MG63 (cell line): Measurements from ENCODE around the gene NUDCD2. TPM values are rescaled to one million over a fixed set of nuclear protein-coding genes. Genes with fewer than 3 reads are reported as not detected.

Experiments used
- DNase-seq: peaks from one replicate; pipeline ENCODE4 v3.0.0-alpha.2; 2020
- H3K27me3 ChIP-seq: fragments of 250-450 bp; sonication (Bioruptor Pico); 2 replicates; pipeline ENCODE4 v1.5.1; 2020; ENCODE audit warnings: mild to moderate bottlenecking, moderate library complexity
- H3K36me3 ChIP-seq: fragments of 250-450 bp; sonication (Bioruptor Pico); 2 replicates; pipeline ENCODE4 v1.5.1; 2020; ENCODE audit warnings: mild to moderate bottlenecking, moderate library complexity
- H3K4me3 ChIP-seq: fragments of 250-450 bp; sonication (Bioruptor Pico); 2 replicates; pipeline ENCODE4 v1.5.1; 2020; ENCODE audit warnings: mild to moderate bottlenecking, moderate library complexity
- H3K9me3 ChIP-seq: fragments of 250-450 bp; sonication (Bioruptor Pico); 2 replicates; pipeline ENCODE4 v1.5.1; 2020; ENCODE audit warnings: mild to moderate bottlenecking, moderate library complexity
- total RNA-seq: library from RNA; depleted of rRNA; stranded (reverse); fragments of >200 nt; shearing (Covaris generic); gene quantifications from 2 replicates; pipeline ENCODE4 v1.2.3, GENCODE V29; 2014; ENCODE audit warnings: low replicate concordance; rRNA removed

Gene NUDCD2
- 16.4 and 62.7 TPM in 2 replicates for total RNA-seq

GRCh38 chr5:163459819-163460561 lies at the start of gene NUDCD2:
NUDCD2 (minus strand) TSS chr5:163460102; CDS start chr5:163460050, 52 bp downstream.
- Histone ChIP-seq H3K27me3 (no peaks in the 10 kb centered on the region), H3K36me3 (peaks cover 51% of the 10 kb centered on the region), H3K9me3 (no peaks in the 10 kb centered on the region), H3K4me3 (peak within 1 kb of the TSS; percentile 95)
- DNase-seq: peak; percentile 99

- Histone ChIP-seq H3K9me3 (no peaks in the 10 kb centered on the region), H3K4me3 (peak overlapping the region; percentile 8), H3K27me3 (no peaks in the 10 kb centered on the region), H3K36me3 (peaks cover 26% of the 10 kb centered on the region)
- no peak for DNase-seq
These were observed 49.5 kb upstream of the NUDCD2 start for GRCh38 chr5:163509291-163509951.

- peaks cover 20% of the 10 kb centered on the region for H3K36me3 ChIP-seq
- DNase-seq: no peak
- H3K4me3 ChIP-seq: peak overlapping the region; percentile 8
- H3K27me3 ChIP-seq: no peaks in the 10 kb centered on the region
- no peaks in the 10 kb centered on the region for H3K9me3 ChIP-seq
These were observed 48.9 kb upstream of the NUDCD2 start for GRCh38 chr5:163508753-163509152.

- peak overlapping the region; percentile 81 for H3K4me3 ChIP-seq
- no peaks in the 10 kb centered on the region for H3K27me3 ChIP-seq
- no peak for DNase-seq
- H3K36me3 ChIP-seq: no peaks in the 10 kb centered on the region; the same call in 1 of the 2 replicates
- H3K9me3 ChIP-seq: no peaks in the 10 kb centered on the region
These were observed 46.8 kb upstream of the NUDCD2 start for GRCh38 chr5:163506726-163507125.

- H3K27me3 ChIP-seq: no peaks in the 10 kb centered on the region
- no peak for DNase-seq
- peak overlapping the region; percentile 81 for H3K4me3 ChIP-seq
- no peaks in the 10 kb centered on the region for H3K9me3 ChIP-seq
- H3K36me3 ChIP-seq: no peaks in the 10 kb centered on the region; the same call in 1 of the 2 replicates
These were observed 46.2 kb upstream of the NUDCD2 start for GRCh38 chr5:163506095-163506457.

GRCh38 chr5:163505368-163506094 lies 45.6 kb upstream of the NUDCD2 start, which contains the start of gene MAT2B:
MAT2B (plus strand) TSS chr5:163505619; CDS start chr5:163505687, 68 bp downstream.
- Histone ChIP-seq H3K36me3 (no peaks in the 10 kb centered on the region; the same call in 1 of the 2 replicates), H3K4me3 (peak within 1 kb of the TSS; percentile 81), H3K27me3 (no peaks in the 10 kb centered on the region), H3K9me3 (no peaks in the 10 kb centered on the region)
- DNase-seq: peak; percentile 98

- Histone ChIP-seq H3K27me3 (no peaks in the 10 kb centered on the region), H3K9me3 (no peaks in the 10 kb centered on the region), H3K4me3 (peak overlapping the region; percentile 81), H3K36me3 (no peaks in the 10 kb centered on the region; the same call in 1 of the 2 replicates)
- no peak for DNase-seq
These were observed 45.1 kb upstream of the NUDCD2 start for GRCh38 chr5:163505049-163505367.

- H3K27me3 ChIP-seq: no peaks in the 10 kb centered on the region
- peak; percentile 81 for DNase-seq
- H3K36me3 ChIP-seq: no peaks in the 10 kb centered on the region
- H3K9me3 ChIP-seq: no peaks in the 10 kb centered on the region
- H3K4me3 ChIP-seq: peak overlapping the region; percentile 81
These were observed 44.4 kb upstream of the NUDCD2 start for GRCh38 chr5:163504079-163504931.

GRCh38 chr5:163503106-163504078 lies 43.5 kb upstream of the NUDCD2 start:
- peak; percentile 81 for DNase-seq

GRCh38 chr5:163502521-163502920 lies 42.6 kb upstream of the NUDCD2 start:
- H3K9me3 ChIP-seq: no peaks in the 10 kb centered on the region
- DNase-seq: no peak
- no peaks in the 10 kb centered on the region for H3K27me3 ChIP-seq
- H3K4me3 ChIP-seq: peak overlapping the region; percentile 81
- H3K36me3 ChIP-seq: no peaks in the 10 kb centered on the region

More at GRCh38 chr5:163503106-163504078, 43.5 kb upstream of the NUDCD2 start:
- H3K4me3 ChIP-seq: peak overlapping the region; percentile 81
- no peaks in the 10 kb centered on the region for H3K9me3 ChIP-seq
- H3K36me3 ChIP-seq: no peaks in the 10 kb centered on the region
- H3K27me3 ChIP-seq: no peaks in the 10 kb centered on the region

GRCh38 chr5:163498886-163499285 lies 39.0 kb upstream of the NUDCD2 start:
- no peaks in the 10 kb centered on the region for H3K27me3 ChIP-seq
- DNase-seq: no peak
- H3K36me3 ChIP-seq: no peaks in the 10 kb centered on the region
- no peaks in the 10 kb centered on the region for H3K9me3 ChIP-seq
- no peak overlapping the region for H3K4me3 ChIP-seq

- no peak for DNase-seq
- H3K4me3 ChIP-seq: no peak overlapping the region
- H3K36me3 ChIP-seq: peaks cover 10% of the 10 kb centered on the region
- no peaks in the 10 kb centered on the region for H3K9me3 ChIP-seq
- H3K27me3 ChIP-seq: no peaks in the 10 kb centered on the region
These were observed 37.4 kb upstream of the NUDCD2 start for GRCh38 chr5:163497315-163497714.

- Histone ChIP-seq H3K36me3 (peaks cover 20% of the 10 kb centered on the region), H3K27me3 (no peaks in the 10 kb centered on the region), H3K9me3 (no peaks in the 10 kb centered on the region), H3K4me3 (no peak overlapping the region)
- DNase-seq: no peak
These were observed 36.4 kb upstream of the NUDCD2 start for GRCh38 chr5:163496286-163496685.

- Histone ChIP-seq H3K4me3 (no peak overlapping the region), H3K36me3 (peaks cover 61% of the 10 kb centered on the region), H3K9me3 (no peaks in the 10 kb centered on the region), H3K27me3 (no peaks in the 10 kb centered on the region)
- no peak for DNase-seq
These were observed 29.8 kb upstream of the NUDCD2 start for GRCh38 chr5:163489745-163490075.

- H3K27me3 ChIP-seq: no peaks in the 10 kb centered on the region
- peaks cover 65% of the 10 kb centered on the region for H3K36me3 ChIP-seq
- H3K9me3 ChIP-seq: no peaks in the 10 kb centered on the region
- DNase-seq: no peak
- H3K4me3 ChIP-seq: no peak overlapping the region
These were observed 29.3 kb upstream of the NUDCD2 start for GRCh38 chr5:163489055-163489744.
